Tibial nerve (tissue), 4 donors: ENCODE data around the gene AQP1. TPM values are rescaled to one million over a fixed set of nuclear protein-coding genes. Genes with fewer than 3 reads are reported as not detected.

Source experiments
- DNase-seq, 2 donors: peaks; one replicate each; pipeline ENCODE4 v3.0.0-alpha.2; 2019; ENCODE audit warnings: low spot score in 2 of 2
- H3K27ac ChIP-seq, 4 donors: fragments of 200-600 bp; sonication (generic) in 3 of 4; one replicate each; pipeline ENCODE4 v1.5.1; 2017 to 2019; ENCODE audit warnings: mild to moderate bottlenecking in 1 of 4
- H3K27me3 ChIP-seq, 2 donors: fragments of 200-600 bp; sonication (generic) in 1 of 2; one replicate each; pipeline versions ENCODE4 v1.5.1 to v1.6.0; 2017 to 2019
- H3K36me3 ChIP-seq, 3 donors: fragments of 200-600 bp; sonication (generic); one replicate each; pipeline ENCODE4 v1.5.1; 2018 to 2019
- H3K4me1 ChIP-seq, 4 donors: fragments of 200-600 bp; sonication (generic) in 3 of 4; one replicate each; pipeline ENCODE4 v1.5.1; 2017 to 2019
- H3K4me3 ChIP-seq, 4 donors: fragments of 200-600 bp; sonication (generic) in 3 of 4; one replicate each; pipeline ENCODE4 v1.5.1; 2017 to 2019; ENCODE audit warnings: mild to moderate bottlenecking in 1 of 4, moderate library complexity in 1 of 4
- H3K9me3 ChIP-seq, 4 donors: fragments of 200-600 bp; sonication (generic) in 3 of 4; one replicate each; pipeline ENCODE4 v1.5.1; 2017 to 2019
- CTCF ChIP-seq, 5 experiments: fragments of 200-600 bp in 3 of 5; fragments of 450-650 bp in 2 of 5; sonication (generic) in 3 of 5; IDR thresholded peaks; one replicate each; pipeline ENCODE4 v1.5.1; 2016 to 2019; ENCODE audit warnings: antibody characterized with exemption in 5 of 5, mild to moderate bottlenecking in 3 of 5, moderate library complexity in 2 of 5
- EP300 ChIP-seq, 2 donors: sonication (generic); formaldehyde crosslinking; IDR thresholded peaks; one replicate each; pipeline ENCODE4 v1.6.1; 2017; ENCODE audit warnings: antibody characterized with exemption in 2 of 2, mild to moderate bottlenecking in 1 of 2
- POLR2A ChIP-seq, 2 donors: fragments of 450-650 bp; IDR thresholded peaks; one replicate each; pipeline ENCODE4 v1.6.1; 2017; ENCODE audit warnings: antibody characterized with exemption in 2 of 2, mild to moderate bottlenecking in 2 of 2, moderate library complexity in 2 of 2
- WGBS, 2 donors: methylation state at CpG; one replicate each; pipeline ENCODE4 v1.1.5; 2018; 5-methylcytosine and 5-hydroxymethylcytosine counted together
- total RNA-seq, 4 donors: library from RNA; depleted of rRNA; stranded (reverse); fragments of >200 nt; gene quantifications; one replicate each; pipeline ENCODE4 v1.1.0, GENCODE V29; 2016

The AQP1 gene
- total RNA-seq, 4 donors from 2014 or later, result 352 to 818 (median 624) TPM

- Histone ChIP-seq H3K4me1 (peaks cover 0 to 75% (median 25%) of the 10 kb centered on the region in 4 donors), H3K27me3 (no peaks in the 10 kb centered on the region), H3K9me3 (no peaks in the 10 kb centered on the region), H3K36me3 (no peaks in the 10 kb centered on the region), H3K27ac (peak overlapping the region in 1 of 4 donors; percentile 57), H3K4me3 (no peak overlapping the region)
- TF ChIP-seq CTCF (IDR thresholded peaks at IDR 0.05) (no peak), EP300 (IDR thresholded peaks at IDR 0.05) (no peak), POLR2A (IDR thresholded peaks at IDR 0.05) (no peak)
- WGBS, 2 donors, result 92 to 93% methylated on average over 2 of the region's 2 CpGs
- DNase-seq, result no peak
Observed at GRCh38 chr7:30897770-30898169, 13.9 kb upstream of the AQP1 start.

- Histone ChIP-seq H3K27ac (peak overlapping the region in 1 of 4 donors; percentile 57), H3K4me1 (peaks cover 0 to 69% (median 19%) of the 10 kb centered on the region in 4 donors), H3K4me3 (no peak overlapping the region), H3K36me3 (no peaks in the 10 kb centered on the region), H3K27me3 (no peaks in the 10 kb centered on the region), H3K9me3 (no peaks in the 10 kb centered on the region)
- TF ChIP-seq CTCF (IDR thresholded peaks at IDR 0.05) (no peak), EP300 (IDR thresholded peaks at IDR 0.05) (peak in 1 of 2 donors; percentile 55), POLR2A (IDR thresholded peaks at IDR 0.05) (no peak)
- WGBS, 2 donors, result 57 to 60% methylated on average over 12 of the region's 12 CpGs
- no peak for DNase-seq
Observed at GRCh38 chr7:30898411-30898810, 13.2 kb upstream of the AQP1 start.

- peaks cover 0 to 62% (median 12%) of the 10 kb centered on the region in 4 donors for H3K4me1 ChIP-seq
- no peaks in the 10 kb centered on the region for H3K27me3 ChIP-seq
- H3K9me3 ChIP-seq, result no peaks in the 10 kb centered on the region
- no peaks in the 10 kb centered on the region for H3K36me3 ChIP-seq
- TF ChIP-seq CTCF (IDR thresholded peaks at IDR 0.05) (no peak), EP300 (IDR thresholded peaks at IDR 0.05) (no peak)
- H3K4me3 ChIP-seq, result no peak overlapping the region
- WGBS, 2 donors, result 98% methylated on average over 7 of the region's 7 CpGs
- H3K27ac ChIP-seq, result peak overlapping the region in 1 of 4 donors; percentile 73
- no peak for DNase-seq
Observed at GRCh38 chr7:30899066-30899465, 12.6 kb upstream of the AQP1 start.

GRCh38 chr7:30899630-30900029 is 12.0 kb upstream of the AQP1 start:
- 48 to 58% methylated on average over 4 to 6 of the region's 6 CpGs for WGBS, 2 donors
- Histone ChIP-seq H3K27me3 (no peaks in the 10 kb centered on the region), H3K4me1 (peaks cover 0 to 61% (median 8%) of the 10 kb centered on the region in 4 donors), H3K27ac (peak overlapping the region in 3 of 4 donors; percentile 12 to 73 (median 28)), H3K9me3 (no peaks in the 10 kb centered on the region), H3K4me3 (no peak overlapping the region), H3K36me3 (no peaks in the 10 kb centered on the region)
- DNase-seq, result no peak
- TF ChIP-seq POLR2A (IDR thresholded peaks at IDR 0.05) (no peak), EP300 (IDR thresholded peaks at IDR 0.05) (no peak), CTCF (IDR thresholded peaks at IDR 0.05) (no peak)

GRCh38 chr7:30900053-30900452 is 11.6 kb upstream of the AQP1 start:
- Histone ChIP-seq H3K27ac (peak overlapping the region in 3 of 4 donors; percentile 12 to 73 (median 28)), H3K4me3 (no peak overlapping the region)

More at GRCh38 chr7:30900053-30900452, 11.6 kb upstream of the AQP1 start:
- H3K36me3 ChIP-seq, result no peaks in the 10 kb centered on the region
- no peaks in the 10 kb centered on the region for H3K27me3 ChIP-seq
- H3K9me3 ChIP-seq, result no peaks in the 10 kb centered on the region
- 62 to 65% methylated on average over 9 of the region's 9 CpGs for WGBS, 2 donors
- DNase-seq, result no peak
- TF ChIP-seq EP300 (IDR thresholded peaks at IDR 0.05) (peak in 1 of 2 donors; percentile 22), CTCF (IDR thresholded peaks at IDR 0.05) (no peak)
- peaks cover 0 to 61% (median 6%) of the 10 kb centered on the region in 4 donors for H3K4me1 ChIP-seq
